Astrocyte (in vitro differentiated cells and primary cell): ENCODE data around the gene GYS1. TPM values are rescaled to one million over a fixed set of nuclear protein-coding genes. Genes with fewer than 3 reads are reported as not detected.
A peak's percentile ranks its signal among the peaks of the same experiment; 100 is the strongest.

Experiments
- DNase-seq: peaks from one replicate; pipeline ENCODE4 v3.0.0-alpha.2; 2010; ENCODE audit warnings: low read depth
- FAIRE-seq: peaks from 2 replicates; lab custom pipeline; 2011; peaks lifted over from hg19 to GRCh38; lab: Jason Lieb, UNC
- H2AFZ ChIP-seq: 2 replicates; pipeline ENCODE4 v1.6.0; 2012; ENCODE audit warnings: low read depth, low read length, inconsistent platforms
- H3K27ac ChIP-seq: 2 replicates; pipeline ENCODE4 v1.5.1; 2011; ENCODE audit warnings: low read depth, low read length, inconsistent platforms
- H3K27me3 ChIP-seq: 2 replicates; pipeline ENCODE4 v1.6.0; 2011; ENCODE audit warnings: low read length, inconsistent platforms; ENCODE audit not compliant: insufficient read depth
- H3K36me3 ChIP-seq: 2 replicates; pipeline ENCODE4 v1.5.1; 2011; ENCODE audit warnings: low read length, inconsistent platforms; ENCODE audit not compliant: insufficient read depth
- H3K4me1 ChIP-seq: 2 replicates; pipeline ENCODE4 v1.5.1; 2011; ENCODE audit warnings: low read length, inconsistent platforms; ENCODE audit not compliant: insufficient read depth
- H3K4me2 ChIP-seq: 2 replicates; pipeline ENCODE4 v1.6.0; 2012; ENCODE audit warnings: low read length, inconsistent platforms
- H3K4me3 ChIP-seq: 2 replicates; pipeline ENCODE4 v1.5.1; 2011; ENCODE audit warnings: low read depth, mild to moderate bottlenecking, low read length, inconsistent platforms; ENCODE audit not compliant: insufficient read depth
- H3K79me2 ChIP-seq: 2 replicates; pipeline ENCODE4 v1.6.0; 2012; ENCODE audit warnings: mild to moderate bottlenecking, low read length, inconsistent platforms; ENCODE audit not compliant: insufficient read depth
- H3K9ac ChIP-seq: 2 replicates; pipeline ENCODE4 v1.6.0; 2012; ENCODE audit warnings: mild to moderate bottlenecking, low read length, inconsistent platforms
- H3K9me3 ChIP-seq: 2 replicates; pipeline ENCODE4 v1.5.1; 2012; ENCODE audit warnings: low read depth, mild to moderate bottlenecking, low read length, inconsistent platforms; ENCODE audit not compliant: insufficient read depth
- H4K20me1 ChIP-seq: 2 replicates; pipeline ENCODE4 v1.6.0; 2012; ENCODE audit warnings: low read length, inconsistent platforms; ENCODE audit not compliant: insufficient read depth
- H3K27ac Mint-ChIP-seq: one replicate; pipeline ENCODE4 v1.8.0; 2021; ENCODE audit warnings: mild to moderate bottlenecking, mixed read lengths; ENCODE audit not compliant: unreplicated experiment
- H3K27me3 Mint-ChIP-seq: one replicate; pipeline ENCODE4 v1.8.0; 2021; ENCODE audit warnings: low read depth, mixed read lengths; ENCODE audit not compliant: unreplicated experiment
- H3K36me3 Mint-ChIP-seq: one replicate; pipeline ENCODE4 v1.8.0; 2021; ENCODE audit warnings: low read depth, mixed read lengths; ENCODE audit not compliant: unreplicated experiment
- H3K4me1 Mint-ChIP-seq: one replicate; pipeline ENCODE4 v1.8.0; 2021; ENCODE audit warnings: low read depth, mixed read lengths; ENCODE audit not compliant: unreplicated experiment
- H3K4me3 Mint-ChIP-seq: one replicate; pipeline ENCODE4 v1.8.0; 2021; ENCODE audit warnings: mild to moderate bottlenecking, moderate library complexity, mixed read lengths; ENCODE audit not compliant: unreplicated experiment
- H3K9me3 Mint-ChIP-seq: one replicate; pipeline ENCODE4 v1.8.0; 2021; ENCODE audit warnings: mild to moderate bottlenecking, mixed read lengths; ENCODE audit not compliant: unreplicated experiment
- EZH2 ChIP-seq: IDR thresholded peaks from 2 replicates; pipeline ENCODE4 v1.6.1; 2012; ENCODE audit warnings: mild to moderate bottlenecking, low read length, inconsistent platforms; ENCODE audit not compliant: insufficient read depth
- total RNA-seq: library from RNA; stranded (reverse); gene quantifications from 2 replicates; pipeline ENCODE4 v1.2.1, GENCODE V29; 2021
- TF ChIP-seq, protein P1 (sequence below): IDR thresholded peaks from 2 replicates; pipeline ENCODE4 v1.5.1; 2011; ENCODE audit warnings: low read depth, mild to moderate bottlenecking, inconsistent platforms, low read length, moderate library complexity; ENCODE audit not compliant: insufficient read depth

Gene GYS1
- total RNA-seq, 1 donor from 2014 or later, result 86.0 TPM

DNA sequence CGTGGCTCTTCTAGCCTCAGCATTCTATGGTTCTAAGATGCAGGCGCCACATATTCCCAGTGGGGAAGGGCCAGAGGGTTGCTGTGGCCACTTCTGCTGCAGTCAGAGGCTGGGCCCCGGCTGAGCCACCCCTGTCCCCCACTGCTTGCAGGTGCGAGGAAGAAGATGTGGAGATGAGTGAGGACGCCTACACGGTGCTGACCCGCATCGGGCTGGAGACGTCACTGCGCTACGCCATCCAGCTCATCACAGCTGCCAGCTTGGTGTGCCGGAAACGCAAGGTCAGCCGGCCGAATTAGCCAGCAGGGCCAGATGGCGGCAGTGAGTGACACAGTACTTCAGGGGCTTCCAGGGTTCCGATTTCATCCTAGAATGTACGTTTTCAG lies 21.8 kb upstream of the GYS1 start:
- peaks cover 22% of the 10 kb centered on the region for H3K36me3 Mint-ChIP-seq

DNA sequence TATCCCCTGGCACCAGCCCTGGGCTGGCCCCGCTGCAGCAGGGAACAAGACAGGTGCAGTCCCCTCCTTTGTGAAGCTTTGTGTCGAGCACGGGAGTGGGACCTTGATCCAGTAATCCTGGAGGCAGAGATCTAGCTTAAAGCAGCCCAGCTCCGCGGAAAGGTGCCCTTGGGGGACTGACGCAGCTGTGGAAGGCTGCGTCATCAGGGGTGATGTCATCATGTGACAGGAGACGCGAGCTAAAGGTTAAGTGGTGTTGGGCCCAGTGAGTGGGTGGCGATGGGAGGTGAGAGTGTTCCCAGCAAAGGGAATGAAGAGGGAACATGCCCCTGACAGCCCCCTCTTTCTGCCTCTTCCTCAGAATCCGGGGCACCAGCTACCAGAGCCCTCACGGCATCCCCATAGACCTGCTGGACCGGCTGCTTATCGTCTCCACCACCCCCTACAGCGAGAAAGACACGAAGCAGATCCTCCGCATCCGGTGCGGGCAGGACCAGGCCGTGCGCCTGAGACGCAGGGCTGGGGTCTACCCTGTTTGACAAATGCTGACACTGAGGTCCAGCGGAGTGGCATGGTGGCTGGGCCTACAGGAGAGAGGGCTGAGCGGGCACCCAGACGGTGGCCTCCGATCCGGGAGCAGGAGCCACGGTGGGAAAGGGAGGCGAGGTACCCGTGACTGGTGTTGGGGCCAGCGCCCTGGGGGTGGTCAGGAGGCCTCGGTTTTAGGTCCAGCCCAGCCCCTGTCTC lies 21.2 kb upstream of the GYS1 start:
- Mint-ChIP-seq H3K9me3 (no peaks in the 10 kb centered on the region), H3K4me3 (no peak overlapping the region), H3K27ac (peak overlapping the region; percentile 66), H3K4me1 (peaks cover 3% of the 10 kb centered on the region), H3K36me3 (peaks cover 22% of the 10 kb centered on the region), H3K27me3 (peaks cover 2% of the 10 kb centered on the region)
- Histone ChIP-seq H3K27ac (no peak overlapping the region), H3K4me1 (peaks cover 14% of the 10 kb centered on the region), H3K36me3 (peaks cover 10% of the 10 kb centered on the region), H3K4me3 (no peak overlapping the region), H3K9me3 (no peaks in the 10 kb centered on the region), H3K27me3 (no peaks in the 10 kb centered on the region), H2AFZ (no peak overlapping the region), H3K9ac (no peak overlapping the region), H4K20me1 (peaks cover 4% of the 10 kb centered on the region), H3K4me2 (no peak overlapping the region), H3K79me2 (no peaks in the 10 kb centered on the region)
- FAIRE-seq (no peak), DNase-seq (no peak)
- TF ChIP-seq EZH2, result no peak
- TF ChIP-seq, protein P1, sequence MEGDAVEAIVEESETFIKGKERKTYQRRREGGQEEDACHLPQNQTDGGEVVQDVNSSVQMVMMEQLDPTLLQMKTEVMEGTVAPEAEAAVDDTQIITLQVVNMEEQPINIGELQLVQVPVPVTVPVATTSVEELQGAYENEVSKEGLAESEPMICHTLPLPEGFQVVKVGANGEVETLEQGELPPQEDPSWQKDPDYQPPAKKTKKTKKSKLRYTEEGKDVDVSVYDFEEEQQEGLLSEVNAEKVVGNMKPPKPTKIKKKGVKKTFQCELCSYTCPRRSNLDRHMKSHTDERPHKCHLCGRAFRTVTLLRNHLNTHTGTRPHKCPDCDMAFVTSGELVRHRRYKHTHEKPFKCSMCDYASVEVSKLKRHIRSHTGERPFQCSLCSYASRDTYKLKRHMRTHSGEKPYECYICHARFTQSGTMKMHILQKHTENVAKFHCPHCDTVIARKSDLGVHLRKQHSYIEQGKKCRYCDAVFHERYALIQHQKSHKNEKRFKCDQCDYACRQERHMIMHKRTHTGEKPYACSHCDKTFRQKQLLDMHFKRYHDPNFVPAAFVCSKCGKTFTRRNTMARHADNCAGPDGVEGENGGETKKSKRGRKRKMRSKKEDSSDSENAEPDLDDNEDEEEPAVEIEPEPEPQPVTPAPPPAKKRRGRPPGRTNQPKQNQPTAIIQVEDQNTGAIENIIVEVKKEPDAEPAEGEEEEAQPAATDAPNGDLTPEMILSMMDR, result no peak

More for the DNA sequence above, 21.8 kb upstream of the GYS1 start:
- FAIRE-seq, result no peak
- Histone ChIP-seq H3K9me3 (no peaks in the 10 kb centered on the region), H3K4me2 (no peak overlapping the region), H2AFZ (no peak overlapping the region), H3K4me1 (peaks cover 18% of the 10 kb centered on the region), H3K36me3 (peaks cover 6% of the 10 kb centered on the region), H3K9ac (no peak overlapping the region), H3K4me3 (no peak overlapping the region), H4K20me1 (peaks cover 4% of the 10 kb centered on the region), H3K79me2 (no peaks in the 10 kb centered on the region), H3K27me3 (no peaks in the 10 kb centered on the region), H3K27ac (no peak overlapping the region)
- Mint-ChIP-seq H3K27ac (no peak overlapping the region), H3K4me1 (peaks cover 3% of the 10 kb centered on the region), H3K4me3 (no peak overlapping the region), H3K27me3 (peaks cover 2% of the 10 kb centered on the region), H3K9me3 (no peaks in the 10 kb centered on the region)
- no peak for DNase-seq
- TF ChIP-seq, protein P1, result no peak
- no peak for TF ChIP-seq EZH2

DNA sequence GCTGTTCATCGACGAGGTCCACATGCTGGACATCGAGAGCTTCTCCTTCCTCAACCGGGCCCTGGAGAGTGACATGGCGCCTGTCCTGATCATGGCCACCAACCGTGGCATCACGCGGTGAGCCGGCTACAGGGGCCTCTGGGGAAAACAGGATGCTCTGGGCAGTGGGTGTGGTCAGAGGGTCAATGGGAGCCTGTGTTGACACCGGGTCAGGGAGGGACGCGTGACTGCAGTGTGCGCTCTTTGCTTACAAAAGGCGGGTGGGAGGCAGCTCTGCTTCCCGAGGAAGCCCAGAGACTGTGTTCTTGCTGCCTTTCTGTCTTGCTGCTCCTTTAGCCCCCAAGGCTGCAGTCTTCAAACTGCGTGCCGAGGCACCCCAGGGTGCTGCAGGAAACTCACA lies 18.1 kb upstream of the GYS1 start:
- Histone ChIP-seq H3K79me2 (no peaks in the 10 kb centered on the region), H3K9me3 (no peaks in the 10 kb centered on the region), H3K4me3 (no peak overlapping the region), H3K4me1 (no peaks in the 10 kb centered on the region), H3K9ac (no peak overlapping the region), H3K4me2 (no peak overlapping the region), H3K27me3 (no peaks in the 10 kb centered on the region), H4K20me1 (peaks cover 4% of the 10 kb centered on the region), H3K27ac (no peak overlapping the region), H3K36me3 (peaks cover 10% of the 10 kb centered on the region), H2AFZ (no peak overlapping the region)
- Mint-ChIP-seq H3K27me3 (no peaks in the 10 kb centered on the region), H3K36me3 (peaks cover 20% of the 10 kb centered on the region), H3K4me1 (no peaks in the 10 kb centered on the region), H3K4me3 (no peak overlapping the region), H3K27ac (no peak overlapping the region), H3K9me3 (no peaks in the 10 kb centered on the region)
- FAIRE-seq, result no peak
- no peak for DNase-seq
- TF ChIP-seq, protein P1, result no peak
- TF ChIP-seq EZH2, result no peak
